NT2/D1 (cell line): ENCODE data around the gene DGCR8.

Source experiments
- SUZ12 ChIP-seq: IDR thresholded peaks from 2 replicates; pipeline ENCODE4 v1.6.1; 2011; ENCODE audit not compliant: insufficient read length, insufficient read depth; ENCODE audit errors: extremely low read depth
- YY1 ChIP-seq: IDR thresholded peaks from 2 replicates; pipeline ENCODE4 v1.6.1; 2011; ENCODE audit not compliant: insufficient read length, insufficient read depth

DNA sequence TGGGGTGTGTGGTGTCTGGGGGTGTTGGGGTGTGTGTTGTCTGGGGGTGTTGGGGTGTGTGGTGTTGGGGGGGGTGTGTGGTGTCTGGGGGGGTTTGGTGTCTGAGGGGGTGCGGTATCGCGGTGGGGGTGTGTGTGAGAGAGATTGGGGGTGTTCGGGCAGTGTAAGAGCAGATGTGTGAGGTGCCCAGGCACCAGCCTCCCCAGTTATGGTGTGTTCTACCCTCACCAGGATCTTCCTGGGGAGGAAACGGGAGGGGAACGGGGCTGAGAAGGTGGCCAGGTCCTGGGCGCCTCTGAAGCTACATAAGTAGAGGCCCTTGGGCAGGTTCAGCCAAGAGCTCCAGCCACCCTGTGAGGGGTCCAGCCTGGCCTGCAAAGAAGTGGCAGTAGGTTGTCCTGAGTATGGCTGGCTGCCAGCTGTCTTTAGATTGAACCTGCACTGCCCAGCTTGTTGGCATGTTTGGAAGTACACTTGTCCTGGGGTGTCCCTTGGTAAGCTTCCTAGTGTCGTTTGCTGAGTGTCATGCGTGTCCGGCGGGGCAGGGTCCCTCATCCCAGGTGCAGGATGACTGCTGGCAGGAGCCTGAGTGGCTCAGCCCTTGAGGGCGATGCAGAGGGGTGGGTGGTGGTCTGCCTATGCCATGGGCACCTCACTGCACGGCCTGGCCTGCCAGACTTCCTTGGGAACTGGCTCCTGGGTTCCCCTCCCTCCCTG, 43.5 kb downstream of the DGCR8 start:
- TF ChIP-seq YY1: no peak
- no peak for TF ChIP-seq SUZ12
